ENCODE results near the gene SLC6A12.
"Not testable (repeated sequence)": the region's sequence is repeated elsewhere in the genome, so short reads cannot be mapped to it uniquely, and the experiment has no call there.

SLC6A12 gene

DNA sequence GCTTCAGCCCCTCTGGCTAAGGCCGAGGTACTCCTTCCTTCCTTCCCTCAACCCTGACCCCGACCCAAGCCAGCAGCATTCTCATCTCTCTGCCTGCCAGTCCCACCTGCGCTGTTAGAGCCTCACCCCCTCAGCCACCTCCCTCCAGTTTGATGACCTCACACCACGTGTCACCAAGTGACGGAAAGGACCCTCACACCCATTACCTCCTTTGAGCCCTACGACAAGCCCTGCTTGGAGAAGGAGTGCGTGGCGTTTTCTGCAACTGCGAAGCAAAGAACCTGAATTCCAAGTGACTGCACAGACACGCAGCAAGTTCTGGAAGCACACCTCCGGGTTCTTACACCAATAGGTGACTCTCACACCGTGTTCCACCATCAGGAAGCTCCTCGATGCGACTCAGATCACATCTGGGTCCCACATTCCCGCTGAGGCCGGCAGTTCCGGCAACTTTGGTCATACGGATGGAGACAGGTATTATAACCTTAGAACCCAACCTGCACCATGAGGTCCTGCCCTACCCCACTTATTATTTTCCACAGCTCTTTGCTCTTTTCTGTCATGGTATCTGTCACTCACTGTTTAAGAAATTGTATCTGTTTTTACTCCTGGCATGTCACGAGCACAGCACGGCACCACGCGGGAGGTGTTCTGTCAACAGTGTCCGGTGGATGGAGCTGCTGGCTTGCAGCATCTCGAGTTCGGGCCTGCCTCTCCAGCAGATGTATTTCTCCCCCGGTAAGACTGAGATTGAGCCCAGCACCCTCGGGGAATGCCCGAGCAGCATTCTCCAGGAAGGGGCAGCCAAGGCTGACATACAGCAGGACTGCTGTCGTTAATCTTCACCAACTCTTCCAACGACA, 5.0 kb upstream of the SLC6A12 start:
- H3K27ac Mint-ChIP-seq = peak overlapping the region; percentile 2 to 21 (median 4)
- H3K9me3 Mint-ChIP-seq = no peaks in the 10 kb centered on the region
- no peaks in the 10 kb centered on the region for H3K36me3 Mint-ChIP-seq (ENCODE audit: low read depth)
- no peak overlapping the region for H3K4me3 Mint-ChIP-seq
- TF ChIP-seq CTCF (IDR thresholded peaks at IDR 0.05; ENCODE audit: unreplicated experiment in 3 of 3) = no peak
- H3K4me1 Mint-ChIP-seq = peaks cover 26% of the 10 kb centered on the region
- peaks cover 20% of the 10 kb centered on the region for H3K27me3 Mint-ChIP-seq (ENCODE audit: low read depth)

- Mint-ChIP-seq H3K36me3 (ENCODE audit: low read depth) (no peaks in the 10 kb centered on the region), H3K27me3 (ENCODE audit: low read depth) (peaks cover 27% of the 10 kb centered on the region), H3K9me3 (no peaks in the 10 kb centered on the region), H3K27ac (peak overlapping the region in 1 of 3 experiments; percentile 54), H3K4me3 (no peak overlapping the region), H3K4me1 (peaks cover 29% of the 10 kb centered on the region)
- TF ChIP-seq CTCF (IDR thresholded peaks at IDR 0.05; ENCODE audit: unreplicated experiment in 3 of 3) = no peak
Measured at GRCh38 chr12:218221-218620, 4.3 kb upstream of the SLC6A12 start.

DNA sequence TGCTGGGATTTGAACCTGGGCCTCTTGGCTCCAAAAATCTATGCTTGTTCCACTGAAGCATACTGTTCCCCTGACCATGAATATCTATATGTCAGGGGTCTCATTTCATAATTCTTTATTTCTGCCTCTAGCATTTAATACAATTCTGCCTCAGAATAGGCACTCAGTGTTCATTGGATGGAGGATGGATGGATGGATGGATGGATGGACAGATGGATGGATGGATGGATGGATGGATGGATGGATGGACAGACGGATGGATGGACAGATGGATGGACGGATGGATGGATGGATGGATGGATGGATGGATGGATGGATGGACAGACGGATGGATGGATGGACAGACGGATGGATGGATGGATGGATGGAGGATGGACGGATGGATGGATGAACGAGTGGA, 3.1 kb upstream of the SLC6A12 start:
- H3K4me3 Mint-ChIP-seq; H3K27ac Mint-ChIP-seq; H3K36me3 Mint-ChIP-seq (ENCODE audit: low read depth); H3K9me3 Mint-ChIP-seq: not testable (repeated sequence)
- peaks cover 34% of the 10 kb centered on the region for H3K4me1 Mint-ChIP-seq
- peaks cover 34% of the 10 kb centered on the region for H3K27me3 Mint-ChIP-seq (ENCODE audit: low read depth)

GRCh38 chr12:215116-215515, 1.2 kb upstream of the SLC6A12 start:
- Mint-ChIP-seq H3K4me3 (no peak overlapping the region), H3K27me3 (ENCODE audit: low read depth) (peaks cover 48% of the 10 kb centered on the region), H3K27ac (peak overlapping the region in 1 of 3 experiments; percentile 49), H3K9me3 (no peaks in the 10 kb centered on the region), H3K4me1 (peaks cover 50% of the 10 kb centered on the region), H3K36me3 (ENCODE audit: low read depth) (no peaks in the 10 kb centered on the region)
- TF ChIP-seq CTCF (IDR thresholded peaks at IDR 0.05; ENCODE audit: unreplicated experiment in 3 of 3) = no peak

GRCh38 chr12:213527-213932, 427 bp downstream of the SLC6A12 start:
- no peak for TF ChIP-seq CTCF (IDR thresholded peaks at IDR 0.05; ENCODE audit: unreplicated experiment in 3 of 3)
- no peaks in the 10 kb centered on the region for H3K9me3 Mint-ChIP-seq
- peak overlapping the region in 1 of 3 experiments; percentile 44 for H3K4me3 Mint-ChIP-seq
- no peaks in the 10 kb centered on the region for H3K36me3 Mint-ChIP-seq (ENCODE audit: low read depth)
- H3K27ac Mint-ChIP-seq = peak overlapping the region; percentile 85 to 94 (median 91)
- H3K4me1 Mint-ChIP-seq = peaks cover 44% of the 10 kb centered on the region
- peaks cover 45% of the 10 kb centered on the region for H3K27me3 Mint-ChIP-seq (ENCODE audit: low read depth)

DNA sequence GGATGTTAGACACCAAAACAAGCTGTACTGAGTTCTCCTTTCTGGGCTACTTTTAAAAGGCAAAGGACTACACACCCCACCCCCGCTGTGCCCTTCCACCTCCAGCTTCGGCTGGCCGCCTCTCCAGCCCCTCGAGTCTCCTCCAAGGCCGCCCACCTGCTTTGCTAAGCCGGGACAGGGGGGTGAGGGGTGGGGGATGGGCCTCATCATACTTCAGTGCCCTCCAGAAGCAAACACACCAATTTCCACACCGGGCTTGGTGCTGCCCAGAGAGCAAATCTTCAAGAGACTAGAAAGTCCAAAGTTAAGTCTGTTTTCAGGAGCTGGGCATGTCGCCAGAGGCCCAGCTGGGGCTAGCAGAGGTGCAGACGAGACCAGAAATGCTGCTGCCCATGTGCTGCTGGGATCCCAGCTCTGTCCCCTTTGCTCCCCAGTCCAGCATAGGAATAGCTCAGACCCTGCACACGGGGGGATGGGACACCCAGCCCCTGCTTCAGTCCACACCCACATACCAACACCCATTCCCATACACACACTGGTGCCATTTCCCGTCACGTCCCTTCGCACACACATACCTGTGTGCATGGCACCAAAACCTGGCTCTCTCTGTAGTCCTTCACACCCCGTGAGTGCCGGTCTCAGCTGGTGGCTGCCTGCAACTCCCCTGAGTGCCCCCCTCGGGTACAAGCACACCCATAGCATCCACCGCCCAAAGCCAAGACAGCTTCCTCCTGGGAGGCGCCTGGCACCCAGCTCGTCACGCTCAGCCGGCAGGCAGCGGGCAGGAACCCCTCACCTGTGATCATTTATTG, 1.0 kb downstream of the SLC6A12 start:
- peaks cover 44% of the 10 kb centered on the region for H3K27me3 Mint-ChIP-seq (ENCODE audit: low read depth)
- H3K4me1 Mint-ChIP-seq = peaks cover 39% of the 10 kb centered on the region
- H3K27ac Mint-ChIP-seq = peak overlapping the region; percentile 85 to 94 (median 91)
- peak overlapping the region in 2 of 3 experiments; percentile 35 to 44 for H3K4me3 Mint-ChIP-seq
- H3K36me3 Mint-ChIP-seq (ENCODE audit: low read depth) = no peaks in the 10 kb centered on the region
- TF ChIP-seq CTCF (IDR thresholded peaks at IDR 0.05; ENCODE audit: unreplicated experiment in 3 of 3) = no peak
- H3K9me3 Mint-ChIP-seq = no peaks in the 10 kb centered on the region
